RWPE2 (cell line): ENCODE measurements around the gene AGRP.
"Not testable (repeated sequence)": the region's sequence is repeated elsewhere in the genome, so short reads cannot be mapped to it uniquely, and the experiment has no call there.

Experiments
- ATAC-seq: fragments of 200-7000 bp; cut with Tn5 transposase; 3 replicates; pipeline ENCODE4 v1.9.1; 2021; ENCODE audit warnings: low read depth
- DNase-seq: peaks from one replicate; pipeline ENCODE4 v3.0.0-alpha.2; 2020; ENCODE audit warnings: low spot score
- H3K27ac ChIP-seq: fragments of 450-650 bp; 2 replicates; pipeline ENCODE4 v1.5.1; 2017; ENCODE audit warnings: mild to moderate bottlenecking; ENCODE audit not compliant: poor library complexity, severe bottlenecking
- H3K27me3 ChIP-seq: fragments of 250-450 bp; sonication (Bioruptor Pico); 2 replicates; pipeline ENCODE4 v1.5.1; 2021; ENCODE audit warnings: mild to moderate bottlenecking, moderate library complexity; ENCODE audit not compliant: insufficient read depth, poor library complexity, severe bottlenecking
- H3K36me3 ChIP-seq: fragments of 250-450 bp; sonication (Bioruptor Pico); 2 replicates; pipeline ENCODE4 v1.5.1; 2020; ENCODE audit warnings: low read depth, mild to moderate bottlenecking, moderate library complexity
- H3K4me1 ChIP-seq: fragments of 250-450 bp; sonication (Bioruptor Pico); 2 replicates; pipeline ENCODE4 v1.5.1; 2021; ENCODE audit warnings: mild to moderate bottlenecking, moderate library complexity; ENCODE audit not compliant: insufficient read depth, poor library complexity, severe bottlenecking
- H3K4me3 ChIP-seq: fragments of 250-450 bp; sonication (Bioruptor Pico); 2 replicates; pipeline ENCODE4 v1.5.1; 2021; ENCODE audit warnings: mild to moderate bottlenecking, moderate library complexity; ENCODE audit not compliant: severe bottlenecking
- H3K9me3 ChIP-seq: fragments of 250-450 bp; sonication (Bioruptor Pico); 2 replicates; pipeline ENCODE4 v1.5.1; 2021; ENCODE audit warnings: mild to moderate bottlenecking, moderate library complexity; ENCODE audit not compliant: severe bottlenecking
- CTCF ChIP-seq: fragments of 450-650 bp; IDR thresholded peaks from one replicate; pipeline ENCODE4 v1.5.1; 2017; ENCODE audit warnings: mild to moderate bottlenecking, moderate library complexity; ENCODE audit not compliant: poor library complexity, severe bottlenecking

Gene AGRP

GRCh38 chr16:67504031-67505021 is 21.0 kb upstream of the AGRP start:
- ATAC-seq = no peak; the same call in 2 of the 3 replicates
- Histone ChIP-seq H3K4me3 (no peak overlapping the region), H3K4me1 (no peaks in the 10 kb centered on the region), H3K9me3 (no peaks in the 10 kb centered on the region), H3K27me3 (no peaks in the 10 kb centered on the region), H3K27ac (no peak overlapping the region), H3K36me3 (no peaks in the 10 kb centered on the region)
- DNase-seq = no peak
- TF ChIP-seq CTCF = no peak

GRCh38 chr16:67499106-67499505 is 15.8 kb upstream of the AGRP start:
- no peak overlapping the region for H3K4me3 ChIP-seq
- no peaks in the 10 kb centered on the region for H3K27me3 ChIP-seq
- no peak for TF ChIP-seq CTCF
- no peaks in the 10 kb centered on the region for H3K36me3 ChIP-seq
- no peak for DNase-seq
- no peak for ATAC-seq
- no peaks in the 10 kb centered on the region for H3K9me3 ChIP-seq
- no peaks in the 10 kb centered on the region for H3K4me1 ChIP-seq
- no peak overlapping the region for H3K27ac ChIP-seq

GRCh38 chr16:67490335-67491096 is 7.2 kb upstream of the AGRP start:
- H3K4me1 ChIP-seq = no peaks in the 10 kb centered on the region
- H3K4me3 ChIP-seq = no peak overlapping the region
- DNase-seq (no peak), ATAC-seq (peak; percentile 68)
- no peak for TF ChIP-seq CTCF
- H3K36me3 ChIP-seq = no peaks in the 10 kb centered on the region
- H3K27ac ChIP-seq = no peak overlapping the region
- H3K9me3 ChIP-seq = no peaks in the 10 kb centered on the region
- H3K27me3 ChIP-seq = no peaks in the 10 kb centered on the region

GRCh38 chr16:67489401-67490083 is 6.2 kb upstream of the AGRP start:
- ATAC-seq (no peak), DNase-seq (no peak)
- H3K36me3 ChIP-seq = no peaks in the 10 kb centered on the region
- no peak overlapping the region for H3K27ac ChIP-seq
- H3K4me1 ChIP-seq = no peaks in the 10 kb centered on the region
- no peak for TF ChIP-seq CTCF
- no peaks in the 10 kb centered on the region for H3K27me3 ChIP-seq
- no peak overlapping the region for H3K4me3 ChIP-seq
- H3K9me3 ChIP-seq = no peaks in the 10 kb centered on the region

GRCh38 chr16:67487561-67487960 is 4.2 kb upstream of the AGRP start:
- not testable (repeated sequence) for ATAC-seq, H3K4me3 ChIP-seq, H3K4me1 ChIP-seq, DNase-seq, H3K27me3 ChIP-seq, H3K9me3 ChIP-seq, H3K36me3 ChIP-seq, H3K27ac ChIP-seq
